NCI-H1105 treated with DMSO at 0.1 percent for 48 hours (cell line): ENCODE results near the gene ODF2.
A peak's percentile ranks its signal among the peaks of the same experiment; 100 is the strongest.
"Not testable (repeated sequence)": the region's sequence is repeated elsewhere in the genome, so short reads cannot be mapped to it uniquely, and the experiment has no call there.

Experiments used
- DNase-seq: peaks from one replicate; lab custom pipeline; 2025; lab: John Stamatoyannopoulos, UW

ODF2 gene

GRCh38 chr9:128424268-128424780, 31.5 kb upstream of the ODF2 start:
- no peak for DNase-seq

- DNase-seq = no peak
These were observed 26.9 kb upstream of the ODF2 start for GRCh38 chr9:128428644-128429512.

GRCh38 chr9:128429513-128430086, 26.2 kb upstream of the ODF2 start:
- no peak for DNase-seq

- DNase-seq = no peak
These were observed 24.6 kb upstream of the ODF2 start for GRCh38 chr9:128431207-128431606.

- DNase-seq = no peak
These were observed 21.5 kb upstream of the ODF2 start for GRCh38 chr9:128434340-128434739.

- DNase-seq = no peak
These were observed 20.2 kb upstream of the ODF2 start for GRCh38 chr9:128435611-128436010.

GRCh38 chr9:128438343-128439109, 17.3 kb upstream of the ODF2 start:
- DNase-seq = peak; percentile 70

GRCh38 chr9:128439273-128439672, 16.5 kb upstream of the ODF2 start:
- DNase-seq = no peak

GRCh38 chr9:128442150-128442549, 13.7 kb upstream of the ODF2 start:
- DNase-seq = no peak

- not testable (repeated sequence) for DNase-seq
These were observed 9.3 kb upstream of the ODF2 start for GRCh38 chr9:128446505-128446904.

GRCh38 chr9:128448746-128449145, 7.1 kb upstream of the ODF2 start:
- DNase-seq = no peak

GRCh38 chr9:128454991-128455390, 815 bp upstream of the ODF2 start:
- DNase-seq = no peak

- peak; percentile 51 for DNase-seq
These were observed 831 bp downstream of the ODF2 start for GRCh38 chr9:128456613-128457061.

- DNase-seq = no peak
These were observed 1.4 kb downstream of the ODF2 start for GRCh38 chr9:128457207-128457606.

- DNase-seq = no peak
These were observed 3.2 kb downstream of the ODF2 start for GRCh38 chr9:128459011-128459410.

GRCh38 chr9:128469070-128469469, 13.3 kb downstream of the ODF2 start:
- DNase-seq = no peak

GRCh38 chr9:128470560-128470959, 14.8 kb downstream of the ODF2 start:
- DNase-seq = no peak

GRCh38 chr9:128473104-128473503, 17.3 kb downstream of the ODF2 start:
- no peak for DNase-seq

- DNase-seq = no peak
These were observed 20.1 kb downstream of the ODF2 start for GRCh38 chr9:128475867-128476266.

- no peak for DNase-seq
These were observed 23.5 kb downstream of the ODF2 start for GRCh38 chr9:128479262-128479661.

- no peak for DNase-seq
These were observed 25.8 kb downstream of the ODF2 start for GRCh38 chr9:128481561-128481960.

- DNase-seq = no peak
These were observed 26.4 kb downstream of the ODF2 start for GRCh38 chr9:128482186-128482585.
